Thyroid gland (tissue), 4 donors: ENCODE data around the gene ABCA13. TPM values are rescaled to one million over a fixed set of nuclear protein-coding genes. Genes with fewer than 3 reads are reported as not detected.

Experiments
- DNase-seq, 2 donors: peaks; one replicate each; pipeline ENCODE4 v3.0.0-alpha.2; 2019
- H3K27ac ChIP-seq, 3 donors: fragments of 200-600 bp; sonication (generic); 1 replicate in 2 of 3; 2 replicates in 1 of 3; pipeline ENCODE4 v1.5.1; 2016 to 2019; ENCODE audit warnings: mild to moderate bottlenecking in 1 of 3, moderate library complexity in 1 of 3
- H3K27me3 ChIP-seq: fragments of 200-600 bp; sonication (generic); one replicate; pipeline ENCODE4 v1.5.1; 2019
- H3K36me3 ChIP-seq, 2 donors: fragments of 200-600 bp; sonication (generic); one replicate each; pipeline ENCODE4 v1.5.1; 2016 to 2019
- H3K4me1 ChIP-seq, 2 donors: fragments of 200-600 bp; sonication (generic); one replicate each; pipeline ENCODE4 v1.5.1; 2017 to 2019
- H3K4me3 ChIP-seq, 3 donors: fragments of 200-600 bp; sonication (generic); replicated peaks in 1 of 3; 1 replicate in 2 of 3; 2 replicates in 1 of 3; pipeline ENCODE4 v1.5.1; 2016; ENCODE audit warnings: mild to moderate bottlenecking in 1 of 3
- H3K9me3 ChIP-seq: fragments of 200-600 bp; sonication (generic); one replicate; pipeline ENCODE4 v1.5.1; 2017
- POLR2A ChIP-seq, 2 donors: fragments of 450-650 bp; IDR thresholded peaks; one replicate each; pipeline ENCODE4 v1.6.1; 2017; ENCODE audit warnings: antibody characterized with exemption in 2 of 2, mild to moderate bottlenecking in 2 of 2, moderate library complexity in 1 of 2
- WGBS, 2 donors: methylation state at CpG; one replicate each; pipeline ENCODE4 v1.1.5; 2017; 5-methylcytosine and 5-hydroxymethylcytosine counted together
- intact Hi-C: fragments of 100-400 bp; cut with DNase I; formaldehyde crosslinking; loops from one replicate; pipeline ENCODE4 v1.15.1; 2023
- total RNA-seq, 4 donors: library from RNA; depleted of rRNA; stranded (reverse); fragments of >200 nt; gene quantifications; one replicate each; pipeline ENCODE4 v1.2.3, GENCODE V29; 2016
- TF ChIP-seq, protein P1 (sequence below), 6 experiments: fragments of 200-600 bp in 3 of 6; fragments of 450-650 bp in 3 of 6; sonication (generic) in 3 of 6; IDR thresholded peaks; one replicate each; pipeline ENCODE4 v1.5.1; 2016 to 2019; ENCODE audit warnings: antibody characterized with exemption in 6 of 6, mild to moderate bottlenecking in 2 of 6, inconsistent platforms in 1 of 6, moderate library complexity in 1 of 6

ABCA13 gene
- total RNA-seq, 4 donors from 2014 or later: 7.6 to 13.3 (median 11.7) TPM

DNA sequence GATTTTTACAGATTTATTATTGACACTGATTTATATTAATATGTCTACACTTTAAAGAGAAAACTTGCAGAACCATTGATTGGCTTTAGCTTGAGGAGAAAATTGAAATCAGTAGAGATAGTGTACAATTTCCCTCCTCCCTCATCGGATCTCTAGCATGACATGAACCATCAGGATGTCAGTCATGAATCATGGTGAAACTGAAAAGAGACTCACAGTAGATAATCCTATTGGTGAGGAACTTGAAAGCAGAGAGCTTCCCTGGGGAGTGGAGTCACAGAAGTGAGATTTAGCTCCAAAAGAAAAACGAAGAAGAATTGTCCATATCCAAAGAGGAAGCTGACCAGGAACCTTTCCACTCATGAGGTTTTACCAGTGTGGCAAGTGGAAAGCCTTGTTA lies 346.8 kb downstream of the ABCA13 start:
- WGBS, 2 donors: 69 to 73% methylated on average over 2 of the region's 2 CpGs
- intact Hi-C loops: no loop called here
- H3K36me3 ChIP-seq: no peaks in the 10 kb centered on the region
- H3K27ac ChIP-seq: no peak overlapping the region
- TF ChIP-seq, protein P1, sequence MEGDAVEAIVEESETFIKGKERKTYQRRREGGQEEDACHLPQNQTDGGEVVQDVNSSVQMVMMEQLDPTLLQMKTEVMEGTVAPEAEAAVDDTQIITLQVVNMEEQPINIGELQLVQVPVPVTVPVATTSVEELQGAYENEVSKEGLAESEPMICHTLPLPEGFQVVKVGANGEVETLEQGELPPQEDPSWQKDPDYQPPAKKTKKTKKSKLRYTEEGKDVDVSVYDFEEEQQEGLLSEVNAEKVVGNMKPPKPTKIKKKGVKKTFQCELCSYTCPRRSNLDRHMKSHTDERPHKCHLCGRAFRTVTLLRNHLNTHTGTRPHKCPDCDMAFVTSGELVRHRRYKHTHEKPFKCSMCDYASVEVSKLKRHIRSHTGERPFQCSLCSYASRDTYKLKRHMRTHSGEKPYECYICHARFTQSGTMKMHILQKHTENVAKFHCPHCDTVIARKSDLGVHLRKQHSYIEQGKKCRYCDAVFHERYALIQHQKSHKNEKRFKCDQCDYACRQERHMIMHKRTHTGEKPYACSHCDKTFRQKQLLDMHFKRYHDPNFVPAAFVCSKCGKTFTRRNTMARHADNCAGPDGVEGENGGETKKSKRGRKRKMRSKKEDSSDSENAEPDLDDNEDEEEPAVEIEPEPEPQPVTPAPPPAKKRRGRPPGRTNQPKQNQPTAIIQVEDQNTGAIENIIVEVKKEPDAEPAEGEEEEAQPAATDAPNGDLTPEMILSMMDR (IDR thresholded peaks at IDR 0.05): no peak
- TF ChIP-seq POLR2A (IDR thresholded peaks at IDR 0.05): no peak
- H3K27me3 ChIP-seq: no peaks in the 10 kb centered on the region
- H3K9me3 ChIP-seq: no peaks in the 10 kb centered on the region
- no peak overlapping the region for H3K4me3 ChIP-seq
- H3K4me1 ChIP-seq: no peaks in the 10 kb centered on the region
- DNase-seq: no peak

DNA sequence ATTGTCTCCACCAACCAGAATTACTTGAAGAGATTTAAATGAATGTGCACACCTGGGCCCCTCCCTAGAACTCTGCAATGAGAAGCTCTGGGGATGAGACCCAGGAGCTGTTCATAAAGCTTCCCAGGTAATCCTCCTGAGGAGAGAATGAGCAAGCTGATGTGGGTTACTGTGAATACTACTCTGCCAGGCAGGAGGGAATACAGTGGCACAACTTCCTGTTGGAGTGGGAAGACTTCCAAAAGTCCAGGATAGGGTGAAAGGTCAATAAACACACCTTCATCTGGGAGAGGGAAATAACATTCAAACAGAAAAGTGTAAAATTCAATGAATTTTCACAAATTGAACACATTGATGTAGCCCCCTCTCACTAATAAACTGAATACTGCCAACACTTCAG lies 351.4 kb downstream of the ABCA13 start:
- no peaks in the 10 kb centered on the region for H3K27me3 ChIP-seq
- H3K36me3 ChIP-seq: no peaks in the 10 kb centered on the region
- intact Hi-C loops: no loop called here
- H3K4me3 ChIP-seq: no peak overlapping the region
- no peaks in the 10 kb centered on the region for H3K4me1 ChIP-seq
- no peak for DNase-seq
- TF ChIP-seq POLR2A (IDR thresholded peaks at IDR 0.05): no peak
- TF ChIP-seq, protein P1 (IDR thresholded peaks at IDR 0.05): no peak
- no peak overlapping the region for H3K27ac ChIP-seq
- no peaks in the 10 kb centered on the region for H3K9me3 ChIP-seq

DNA sequence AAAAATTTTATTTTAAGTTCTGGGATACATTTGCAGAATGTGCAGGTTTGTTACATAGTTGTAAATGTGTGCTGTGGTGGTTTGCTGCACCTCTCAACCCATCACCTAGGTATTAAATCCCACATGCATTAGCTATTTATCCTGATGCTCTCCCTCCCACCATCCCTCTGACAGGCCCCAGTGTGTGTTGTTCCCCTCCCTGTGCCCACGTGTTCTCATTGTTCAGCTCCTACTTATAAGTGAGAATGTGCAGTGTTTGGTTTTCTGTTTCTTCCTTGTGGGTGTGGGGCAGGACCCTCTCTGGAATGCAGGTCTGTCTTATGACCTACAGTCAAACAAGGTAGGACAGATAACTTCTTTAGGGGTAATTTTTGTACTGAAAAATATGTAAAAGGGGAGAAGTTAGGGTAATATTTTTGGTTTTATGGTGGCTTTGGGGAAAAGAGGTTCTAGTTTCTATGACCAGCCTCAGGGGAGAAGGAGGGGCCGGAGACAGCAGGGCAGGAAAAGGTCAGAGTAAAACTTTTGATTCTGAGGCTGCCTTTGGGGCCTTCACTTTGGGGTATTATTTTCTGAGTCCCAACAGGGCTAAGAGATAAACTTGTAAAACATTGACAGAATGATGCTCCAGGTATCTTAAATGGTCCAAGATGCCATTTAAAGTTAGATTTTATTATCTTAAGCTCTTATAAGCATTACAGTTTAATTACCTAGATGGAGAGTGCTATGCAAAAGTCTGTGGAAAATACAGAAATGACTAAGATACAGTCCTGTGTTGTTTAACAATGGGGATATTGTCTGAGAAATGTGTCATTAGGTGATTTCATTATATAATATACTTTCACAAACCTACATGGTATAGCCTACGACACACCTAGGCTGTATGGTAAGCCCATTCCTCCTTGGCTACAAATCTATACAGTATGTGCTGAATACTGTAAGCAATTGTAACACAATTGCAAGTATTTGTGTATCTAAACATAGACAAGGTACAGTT lies 354.8 kb downstream of the ABCA13 start:
- intact Hi-C loops: no loop called here
- Histone ChIP-seq H3K4me1 (no peaks in the 10 kb centered on the region), H3K9me3 (no peaks in the 10 kb centered on the region), H3K27me3 (no peaks in the 10 kb centered on the region), H3K27ac (no peak overlapping the region), H3K4me3 (no peak overlapping the region), H3K36me3 (no peaks in the 10 kb centered on the region)
- no peak for TF ChIP-seq POLR2A (IDR thresholded peaks at IDR 0.05)
- TF ChIP-seq, protein P1 (IDR thresholded peaks at IDR 0.05): no peak
- WGBS, 2 donors: 60 to 65% methylated on average over 3 of the region's 3 CpGs
- DNase-seq: no peak

DNA sequence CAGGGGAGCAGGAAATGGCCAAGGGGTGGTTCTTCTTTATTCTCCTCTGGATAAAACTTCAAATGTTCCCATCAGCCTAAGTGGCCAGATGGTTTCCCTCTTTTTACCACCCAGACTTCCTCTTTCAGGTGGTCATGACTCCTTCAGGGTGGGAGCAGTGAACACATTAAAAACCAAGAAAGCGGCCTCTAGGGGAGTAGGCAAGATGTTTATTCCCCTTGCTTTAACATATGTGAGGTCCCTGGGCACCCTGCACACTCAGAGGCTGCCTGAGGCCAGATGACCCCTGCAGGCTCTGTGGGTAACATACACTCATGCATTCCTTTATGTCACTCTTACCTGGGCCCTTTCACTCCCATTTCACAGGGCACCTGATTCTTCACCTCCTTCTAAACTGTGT lies 357.4 kb downstream of the ABCA13 start:
- intact Hi-C loops: no loop called here
- no peak for TF ChIP-seq POLR2A (IDR thresholded peaks at IDR 0.05)
- TF ChIP-seq, protein P1 (IDR thresholded peaks at IDR 0.05): no peak
- H3K4me1 ChIP-seq: no peaks in the 10 kb centered on the region
- no peaks in the 10 kb centered on the region for H3K9me3 ChIP-seq
- H3K36me3 ChIP-seq: no peaks in the 10 kb centered on the region
- no peaks in the 10 kb centered on the region for H3K27me3 ChIP-seq
- no peak for DNase-seq
- H3K4me3 ChIP-seq: no peak overlapping the region
- WGBS, 2 donors: 62 to 94% methylated on average over 1 of the region's 1 CpG
- no peak overlapping the region for H3K27ac ChIP-seq

- H3K36me3 ChIP-seq: no peaks in the 10 kb centered on the region
- H3K27ac ChIP-seq: no peak overlapping the region
- no peaks in the 10 kb centered on the region for H3K9me3 ChIP-seq
- H3K4me3 ChIP-seq: no peak overlapping the region
- no peaks in the 10 kb centered on the region for H3K27me3 ChIP-seq
- intact Hi-C loops: no loop called here
- no peak for DNase-seq
- no peaks in the 10 kb centered on the region for H3K4me1 ChIP-seq
- WGBS, 2 donors: 91 to 98% methylated on average over 2 of the region's 2 CpGs
- TF ChIP-seq, protein P1 (IDR thresholded peaks at IDR 0.05): no peak
- no peak for TF ChIP-seq POLR2A (IDR thresholded peaks at IDR 0.05)
Measured at GRCh38 chr7:48537561-48537960, 366.3 kb downstream of the ABCA13 start.
